T-helper 9 cell (primary cell): Measurements from ENCODE around the gene COL4A4.
"Not testable (repeated sequence)": the region's sequence is repeated elsewhere in the genome, so short reads cannot be mapped to it uniquely, and the experiment has no call there.

Experiments
- DNase-seq: peaks from one replicate; pipeline ENCODE4 v3.0.0-alpha.2; 2020
- total RNA-seq, 2 donors: gene quantifications; one replicate each; lab custom pipeline; 2026; lab: John Stamatoyannopoulos, UW

COL4A4 gene
- total RNA-seq, result 0.21 to 0.48 reads per million in 2 donors

DNA sequence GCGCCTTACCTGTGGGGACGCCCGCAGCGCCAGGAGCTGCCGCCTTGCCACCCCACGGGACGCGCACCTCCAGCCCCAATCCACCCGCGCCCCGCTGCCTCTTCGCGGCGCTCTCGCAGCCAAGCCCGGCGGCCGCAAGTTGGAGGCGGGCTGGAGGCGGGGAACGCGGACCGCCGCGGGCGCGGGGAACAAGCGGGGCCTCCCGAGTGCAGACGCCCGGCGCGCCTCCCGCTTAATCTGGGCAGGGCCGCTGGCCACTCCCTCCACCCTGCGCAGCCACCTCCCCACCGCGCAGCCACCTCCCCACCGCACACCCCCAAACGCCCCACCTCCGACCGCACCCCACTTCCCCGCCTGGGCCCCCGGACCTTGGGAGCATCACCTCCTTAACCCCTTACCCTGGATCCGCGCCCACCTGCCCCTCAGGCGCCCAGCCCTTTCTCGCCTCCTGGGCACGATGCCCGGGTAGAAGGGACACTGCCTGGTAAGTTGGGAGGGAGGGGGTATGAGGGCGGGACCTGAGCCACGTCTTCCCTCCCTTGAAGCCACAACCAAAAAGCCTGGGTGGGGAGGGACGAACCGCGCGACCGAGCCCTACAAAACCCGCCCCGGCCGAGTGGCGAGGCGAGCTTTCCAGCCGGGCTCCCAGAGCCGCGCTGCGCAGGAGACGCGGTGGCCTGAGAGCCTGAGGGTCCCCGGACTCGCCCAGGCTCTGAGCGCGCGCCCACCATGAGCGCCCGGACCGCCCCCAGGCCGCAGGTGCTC is at the start of gene COL4A4, which contains the start of gene COL4A3:
TSS of gene COL4A4 (minus strand) at position 208 of the 765 bp plus-strand sequence. CDS start 16,722 bp downstream, outside the sequence.
TSS of gene COL4A3 (plus strand) at position 627 of the 765 bp plus-strand sequence. CDS start at position 730, 103 bp downstream.
- no peak for DNase-seq

DNA sequence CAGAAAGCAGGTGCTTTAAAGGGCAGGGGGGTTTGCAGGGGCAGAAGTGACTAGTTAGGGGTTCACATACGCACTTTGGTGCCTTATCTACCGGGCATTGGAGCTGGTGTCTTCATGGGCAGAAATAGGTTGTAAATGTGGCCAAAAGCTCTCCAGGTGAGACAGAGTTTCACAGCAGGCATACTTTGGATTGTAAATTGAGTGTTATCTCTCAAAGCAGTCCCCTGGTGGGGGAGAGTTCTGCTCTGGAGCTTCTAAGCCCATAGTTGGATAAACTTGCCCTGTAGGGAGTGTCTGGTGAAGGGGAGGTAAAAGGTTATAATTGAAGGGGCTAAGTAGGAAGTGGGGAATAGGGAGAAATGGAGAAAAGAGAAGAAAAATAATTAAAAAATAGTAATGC is 43.6 kb upstream of the COL4A4 start:
- no peak for DNase-seq

DNA sequence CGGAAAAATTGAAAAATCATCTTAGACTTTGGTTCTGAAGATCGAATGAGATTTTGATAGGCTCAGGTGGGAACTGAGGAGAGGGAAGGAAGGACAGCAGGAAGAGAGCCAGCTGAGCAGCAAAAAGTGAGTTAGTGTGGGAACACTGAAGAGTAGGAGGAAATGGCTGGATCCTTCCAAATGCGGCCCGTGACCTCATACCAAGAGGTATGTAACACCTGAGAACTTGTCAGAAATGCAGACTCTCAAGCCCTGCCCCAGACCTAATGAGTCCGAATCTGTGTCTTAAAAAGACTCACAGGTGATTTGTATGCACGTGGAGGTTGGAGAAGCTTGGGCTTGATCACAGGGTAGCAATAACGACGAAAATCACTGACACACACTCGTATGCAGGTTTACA is 42.4 kb upstream of the COL4A4 start:
- DNase-seq, result no peak

DNA sequence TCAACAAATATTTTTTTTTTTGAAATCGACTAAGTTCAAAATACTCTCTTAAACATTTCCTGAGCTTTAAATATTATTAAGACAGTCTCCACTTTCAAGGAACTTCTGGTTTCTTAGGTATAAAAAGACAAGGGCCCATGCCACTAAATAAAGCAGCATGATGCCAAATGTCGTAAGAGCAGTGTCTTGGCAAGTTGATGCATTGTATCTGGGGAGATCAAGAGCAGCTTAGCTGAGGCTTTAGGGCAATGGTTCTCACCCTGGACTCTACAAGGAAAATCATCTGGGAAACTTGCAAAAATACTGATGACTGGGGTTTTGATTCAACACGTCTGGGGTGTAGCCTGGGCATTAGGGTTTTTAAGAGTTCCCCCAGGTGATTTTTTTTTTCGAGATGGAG is 41.7 kb upstream of the COL4A4 start:
- DNase-seq, result no peak

DNA sequence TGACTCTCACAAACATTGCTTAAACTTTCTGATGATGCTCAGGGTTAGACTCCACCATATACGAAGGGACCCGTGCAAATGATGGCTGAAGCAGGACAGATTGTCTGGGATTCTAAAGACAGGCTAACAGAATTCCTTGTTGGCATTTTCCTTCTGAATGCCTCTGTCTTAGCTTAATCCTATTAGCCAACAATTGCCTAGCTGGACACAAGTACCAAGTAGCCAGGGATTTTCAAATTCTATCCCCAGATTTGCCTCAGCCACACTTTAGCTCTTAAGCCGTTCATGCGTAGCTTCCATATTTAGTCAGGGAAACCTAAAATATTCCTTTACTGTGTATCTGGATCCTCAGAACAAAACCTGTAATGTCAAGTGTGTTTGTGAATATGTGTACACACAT is 40.4 kb upstream of the COL4A4 start:
- DNase-seq, result no peak

DNA sequence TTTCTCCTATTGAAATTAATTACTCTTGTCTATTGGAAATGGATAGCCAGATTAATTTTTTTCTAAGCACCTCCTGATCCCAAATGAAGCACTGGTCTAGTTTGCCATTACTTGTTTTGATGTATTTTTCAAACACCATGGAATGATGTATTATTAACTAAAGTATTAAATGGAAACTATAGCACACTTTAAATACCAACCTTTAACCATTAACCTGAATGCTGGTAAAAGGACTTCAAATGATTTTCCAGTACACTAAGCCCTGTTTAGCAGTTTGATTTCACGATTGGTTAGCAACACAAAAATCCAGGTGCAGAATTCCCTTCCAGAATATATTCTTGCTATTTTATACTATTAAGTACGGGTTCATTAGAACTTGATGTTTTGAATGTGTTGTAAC is 37.8 kb upstream of the COL4A4 start:
- no peak for DNase-seq

DNA sequence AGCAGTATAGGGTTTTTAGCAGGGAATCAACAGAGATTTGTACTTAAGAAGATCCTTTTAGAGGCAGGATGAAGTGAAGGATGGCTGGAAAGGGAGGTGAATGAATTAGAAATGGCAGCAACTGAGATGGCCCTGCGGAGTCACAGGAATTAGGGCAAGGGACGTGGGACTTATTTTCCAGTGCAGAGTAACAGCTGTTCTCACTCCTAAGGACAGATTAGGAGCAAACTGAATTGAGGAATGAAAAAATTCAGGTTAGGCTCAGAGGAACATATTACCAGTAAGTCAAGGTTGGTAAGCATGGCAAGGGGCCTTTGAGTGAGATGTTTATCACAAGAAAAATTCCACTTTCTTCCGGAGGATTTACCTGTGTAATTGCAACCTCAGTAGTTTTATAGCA is 34.9 kb upstream of the COL4A4 start:
- no peak for DNase-seq

DNA sequence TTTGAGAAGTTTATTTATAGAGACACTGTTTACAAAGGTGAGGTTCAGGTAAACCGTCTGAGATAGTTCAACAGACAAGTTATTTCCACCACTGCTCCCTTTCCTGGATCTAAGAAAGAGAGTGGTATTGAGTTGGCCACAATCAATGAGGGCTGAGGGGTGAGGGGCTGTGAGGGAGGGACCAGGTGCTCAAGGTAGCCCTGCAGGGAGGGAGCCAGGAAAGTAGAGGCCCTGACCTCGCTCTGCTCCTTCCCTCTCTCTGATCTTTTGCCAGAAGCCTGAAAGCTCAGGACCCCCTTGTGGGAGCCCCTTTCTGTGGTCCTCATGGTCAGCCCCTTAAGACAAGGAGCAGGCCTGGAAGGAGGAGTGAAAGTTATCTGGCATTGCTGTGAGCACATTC is 30.2 kb upstream of the COL4A4 start:
- DNase-seq, result no peak

DNA sequence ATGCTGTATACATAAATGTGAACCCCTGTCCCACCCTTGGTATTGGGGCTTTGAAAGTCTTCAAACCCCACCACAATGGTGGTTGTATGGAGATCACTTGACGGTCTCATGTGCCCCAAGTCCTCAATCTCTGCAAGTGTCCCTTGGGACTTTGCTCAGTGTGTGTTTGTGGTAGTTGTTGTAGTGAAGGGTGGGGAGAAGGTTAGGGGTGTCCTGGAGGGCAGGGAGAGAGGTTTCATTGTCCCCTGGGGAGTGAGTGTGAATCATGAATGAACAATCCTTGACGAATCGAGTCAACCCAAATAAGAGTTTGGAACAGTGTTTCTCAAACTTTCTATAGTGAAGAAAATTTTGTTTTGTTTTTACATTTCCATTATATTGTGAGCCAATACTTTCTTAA is 28.5 kb upstream of the COL4A4 start:
- DNase-seq, result no peak

DNA sequence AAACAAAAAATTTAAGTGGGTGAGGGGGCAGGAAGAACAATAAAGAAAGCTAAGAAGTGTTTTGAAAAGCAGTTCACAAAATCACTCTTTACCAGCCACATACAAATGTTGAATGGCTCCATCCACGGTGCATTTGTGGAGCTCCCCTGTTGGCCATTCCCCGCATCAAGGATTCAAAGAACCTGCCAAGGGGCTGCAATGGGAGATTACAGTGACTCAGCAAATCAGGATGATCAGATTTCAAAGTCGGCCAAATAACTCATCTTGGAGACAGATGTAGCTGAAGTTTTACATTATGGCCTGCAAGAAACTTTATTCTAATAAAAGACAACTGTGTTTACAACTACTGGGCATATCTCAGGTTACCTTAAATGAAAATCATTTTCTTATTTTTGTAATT is 27.4 kb upstream of the COL4A4 start:
- DNase-seq, result no peak

DNA sequence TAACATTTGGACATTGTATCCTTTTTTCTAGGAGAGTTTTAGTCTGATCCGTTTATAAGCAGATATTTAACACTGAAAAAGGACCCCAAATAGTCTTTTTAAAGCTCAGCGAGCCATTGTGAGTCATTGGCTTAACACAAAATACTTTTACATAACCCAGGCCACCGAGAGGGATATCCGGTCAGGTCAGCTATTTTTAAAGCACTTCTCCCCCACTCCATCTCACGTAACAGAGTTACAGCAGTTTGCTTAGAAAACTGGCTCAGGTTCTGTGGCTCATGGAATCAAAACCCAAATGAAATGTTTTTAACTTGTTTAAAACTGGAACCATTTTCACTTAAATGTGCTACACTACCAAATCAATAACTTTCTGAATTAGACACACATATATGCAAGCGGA is 24.3 kb upstream of the COL4A4 start:
- DNase-seq, result no peak

DNA sequence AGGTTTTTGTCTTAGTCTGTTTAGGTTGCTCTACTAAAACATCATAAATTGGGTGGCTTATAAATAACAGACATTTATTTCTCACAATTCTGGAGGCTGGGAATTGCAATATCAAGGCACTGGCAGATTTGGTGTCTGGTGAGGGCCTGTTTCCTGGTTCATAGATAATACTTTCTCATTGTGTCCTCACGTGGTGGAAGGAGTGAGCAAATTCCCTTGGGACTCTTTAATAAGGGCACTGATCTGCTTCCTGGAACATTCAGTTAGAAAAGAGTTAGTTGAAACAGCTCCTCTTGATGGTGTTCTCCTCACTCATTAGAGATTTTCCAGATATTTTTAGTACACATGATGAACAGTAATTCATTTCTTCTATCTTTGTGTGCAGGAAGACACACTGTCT is 22.7 kb upstream of the COL4A4 start:
- no peak for DNase-seq

DNA sequence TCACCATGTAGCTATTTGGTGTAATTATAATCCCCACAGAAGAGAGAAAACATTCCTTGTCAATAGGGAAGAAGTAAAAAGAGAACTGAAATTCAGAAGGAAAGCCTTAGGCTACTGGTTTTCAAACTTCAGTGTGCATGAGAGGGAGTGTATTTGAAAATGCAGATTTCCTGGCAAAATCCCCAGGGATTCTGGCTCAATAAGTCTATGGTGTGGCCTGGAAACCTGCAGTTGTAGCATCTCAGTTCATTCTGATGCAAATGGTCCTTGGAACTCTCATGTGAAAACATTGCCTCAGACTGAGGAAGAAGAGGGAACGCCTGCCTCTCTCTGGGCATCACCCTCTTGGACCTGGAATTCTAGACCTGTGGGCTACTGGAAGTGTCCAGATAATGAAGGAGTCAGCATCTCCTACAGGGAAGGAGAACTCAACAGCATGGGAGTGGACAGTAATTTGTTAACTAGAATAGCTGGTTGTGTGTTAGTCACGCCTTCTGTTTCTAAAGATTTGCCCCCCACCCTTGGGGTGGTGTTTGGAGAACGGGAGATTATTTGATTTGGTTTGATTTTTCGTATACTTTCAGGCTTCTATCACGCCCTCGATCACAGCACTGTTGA is 21.7 kb upstream of the COL4A4 start:
- no peak for DNase-seq

DNA sequence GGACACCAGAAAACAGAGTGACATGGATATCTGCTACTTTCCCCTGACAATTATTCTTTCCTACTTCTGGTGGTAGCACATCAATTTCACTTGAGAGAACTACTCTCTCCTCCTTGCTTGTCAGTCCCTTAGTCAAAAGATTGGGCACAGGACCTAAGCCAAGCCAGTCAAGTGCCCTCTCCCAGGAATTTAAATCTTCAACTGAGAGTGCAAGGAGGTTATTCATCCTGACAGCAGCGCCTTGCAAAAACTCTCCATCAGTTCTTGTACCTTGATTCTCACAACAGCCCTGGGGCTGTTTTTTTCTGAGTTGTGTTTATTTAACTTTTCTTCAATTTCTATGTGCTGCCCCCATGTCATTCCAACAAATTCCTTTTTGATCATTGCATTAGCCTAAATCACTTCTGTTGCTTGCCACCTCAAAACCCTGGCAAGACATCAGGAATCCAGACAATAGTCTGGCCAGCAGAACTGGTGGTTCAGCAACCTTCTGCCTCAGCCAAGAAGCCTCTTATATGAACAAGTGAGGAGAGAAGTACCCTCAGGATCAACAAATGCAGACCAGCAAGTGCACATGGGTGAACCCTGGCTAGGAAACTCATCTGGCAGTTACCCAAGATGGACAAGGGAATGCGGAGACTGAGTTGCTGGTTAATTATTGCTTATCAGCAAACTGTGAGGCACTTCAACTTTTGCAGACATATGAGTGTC is 19.8 kb upstream of the COL4A4 start:
- DNase-seq, result no peak

DNA sequence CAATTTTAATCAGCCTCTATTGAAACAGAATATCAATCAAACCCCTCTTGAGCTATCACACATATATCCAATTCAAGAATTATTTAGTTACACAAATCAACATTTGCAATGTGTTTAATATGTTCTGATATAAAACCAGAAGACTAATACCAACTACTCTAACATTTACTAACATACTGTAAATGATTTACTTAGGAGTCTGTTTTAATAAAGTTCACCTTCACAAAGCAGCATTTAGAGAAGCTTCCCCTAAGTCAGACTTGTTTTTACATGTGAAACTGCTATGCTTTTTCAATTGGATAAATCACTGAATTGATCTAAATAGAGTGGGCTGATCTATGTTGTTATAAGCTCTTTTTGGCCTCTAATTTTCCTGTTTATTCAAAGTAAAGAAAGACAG is 18.8 kb upstream of the COL4A4 start:
- DNase-seq, result no peak

DNA sequence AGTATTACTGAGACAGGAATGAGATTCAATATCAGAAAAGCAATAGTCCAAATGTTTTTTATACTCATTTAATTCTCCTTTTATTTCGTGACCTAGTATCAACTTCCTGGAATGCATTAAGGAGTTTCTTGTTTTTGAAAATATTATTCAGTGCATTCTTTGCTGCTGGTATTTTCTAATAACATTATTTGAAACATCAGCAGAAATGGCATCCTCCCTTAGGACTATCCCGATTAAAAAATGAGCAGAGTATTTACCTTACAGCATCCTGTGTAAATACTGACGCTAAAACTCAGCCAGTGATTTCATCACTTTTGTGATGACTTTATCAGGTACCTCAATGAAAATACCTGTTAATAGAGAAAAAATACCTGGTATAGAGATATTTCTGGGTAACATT is 16.8 kb upstream of the COL4A4 start:
- no peak for DNase-seq

DNA sequence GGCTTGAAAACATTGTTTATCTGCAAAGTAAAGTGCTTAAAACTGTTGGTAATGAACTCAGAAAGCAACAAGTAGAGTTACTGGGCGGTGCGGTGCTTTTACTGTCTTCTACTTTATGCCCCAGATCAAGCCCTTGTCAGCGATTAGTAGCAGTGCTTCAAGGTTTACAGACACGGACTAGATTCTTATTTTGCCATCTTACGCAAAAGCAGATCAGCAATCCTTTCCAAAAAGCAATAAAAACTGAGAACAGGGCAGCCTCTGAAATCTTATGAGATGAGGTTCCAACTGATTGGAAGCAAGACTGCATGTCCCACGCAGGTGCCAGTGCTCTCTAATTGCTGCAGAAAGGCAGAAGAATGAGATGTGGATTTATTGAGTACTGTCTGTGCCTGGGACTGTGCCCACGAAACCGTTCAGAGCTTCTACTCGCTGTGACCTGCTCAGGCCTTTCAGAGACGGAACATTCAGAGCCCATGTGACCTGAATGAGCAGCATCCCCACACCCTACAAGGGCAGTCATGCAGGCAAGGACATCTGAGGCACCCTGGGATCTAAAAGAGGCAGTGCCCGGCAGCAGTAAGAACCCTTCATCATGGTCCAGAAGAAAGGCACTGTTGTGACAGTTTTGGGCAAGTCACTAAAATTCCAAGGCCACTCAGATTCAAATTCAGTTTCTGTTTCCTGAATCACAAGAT is 16.1 kb upstream of the COL4A4 start:
- DNase-seq, result no peak

DNA sequence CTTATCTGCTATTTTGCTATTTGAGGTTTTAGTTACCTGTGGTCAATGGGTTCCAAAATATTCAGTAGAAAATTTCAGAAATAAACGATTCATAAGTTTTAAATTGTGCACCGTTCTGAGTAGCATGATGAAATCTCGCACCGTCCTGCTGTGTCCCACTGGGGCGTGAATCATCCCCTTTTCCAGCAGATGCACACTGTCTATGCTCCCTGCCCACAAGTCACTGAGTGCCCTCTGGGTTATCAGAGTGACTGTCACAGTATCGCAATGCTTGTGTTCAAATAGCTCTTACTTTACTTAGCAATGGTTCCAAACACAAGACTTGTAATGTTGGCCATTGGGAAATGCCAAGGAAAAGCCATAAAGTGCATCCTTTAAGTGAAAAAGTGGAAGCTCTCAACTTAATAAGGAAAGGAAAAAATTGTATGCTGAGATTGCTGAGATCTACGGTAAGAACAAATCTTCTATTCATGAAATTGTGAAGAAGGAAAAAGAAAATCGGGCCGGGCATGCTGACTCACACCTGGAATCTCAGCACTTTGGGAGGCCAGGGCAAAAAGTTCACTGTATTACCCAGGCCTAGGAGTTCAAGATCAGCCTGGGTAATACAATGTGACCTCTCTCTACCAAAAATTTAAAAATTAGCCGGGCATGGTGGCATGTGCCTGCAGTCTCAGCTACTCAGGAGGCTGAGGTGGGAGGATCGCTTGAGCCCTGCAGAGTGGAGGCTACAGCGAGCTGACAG is 13.8 kb upstream of the COL4A4 start:
- no peak for DNase-seq

DNA sequence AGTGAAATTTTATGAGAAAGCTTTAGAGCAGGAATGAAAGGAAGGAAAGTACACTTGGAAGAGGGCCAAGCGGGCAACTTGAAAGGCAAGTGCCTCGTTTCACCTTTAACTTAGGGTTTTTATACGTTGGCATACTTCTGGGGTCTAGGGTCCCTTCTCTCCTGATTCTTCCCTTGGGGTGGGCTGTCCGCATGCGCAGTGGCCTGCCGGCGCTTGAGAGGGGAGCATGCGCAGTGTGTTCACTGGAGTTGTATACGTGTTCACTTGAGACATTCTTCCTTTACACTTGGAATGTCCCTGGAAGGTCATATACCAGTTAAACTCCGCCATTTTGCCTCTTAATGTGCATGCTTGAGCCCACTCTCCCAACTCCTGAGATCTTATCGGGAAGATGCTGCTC is 7.8 kb upstream of the COL4A4 start:
- not testable (repeated sequence) for DNase-seq

DNA sequence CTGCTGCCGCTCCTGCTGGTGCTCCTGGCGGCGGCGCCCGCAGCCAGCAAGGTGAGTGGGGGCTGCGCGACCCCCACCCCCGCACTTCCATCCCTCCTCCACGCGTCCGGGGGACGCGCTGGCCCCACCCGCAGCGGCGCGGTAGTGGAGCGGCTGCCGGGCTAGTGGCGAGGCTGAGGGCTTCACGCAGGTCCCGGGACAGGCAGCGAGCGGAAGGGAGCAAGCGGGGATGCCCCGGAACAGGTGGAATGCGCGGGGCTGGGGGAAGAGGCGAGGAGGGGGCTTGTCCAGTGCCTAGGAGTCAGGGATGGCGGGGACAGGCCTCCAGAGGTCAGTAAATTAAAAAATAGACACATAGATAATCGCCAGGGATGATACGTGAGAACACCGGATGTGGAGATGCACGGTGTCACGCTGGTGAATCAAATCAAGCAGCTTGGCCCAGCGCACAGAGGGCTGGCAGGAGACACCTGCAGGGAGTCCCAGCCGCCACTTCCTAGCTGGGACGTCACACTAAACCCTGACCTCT is 822 bp upstream of the COL4A4 start:
- DNase-seq, result no peak

DNA sequence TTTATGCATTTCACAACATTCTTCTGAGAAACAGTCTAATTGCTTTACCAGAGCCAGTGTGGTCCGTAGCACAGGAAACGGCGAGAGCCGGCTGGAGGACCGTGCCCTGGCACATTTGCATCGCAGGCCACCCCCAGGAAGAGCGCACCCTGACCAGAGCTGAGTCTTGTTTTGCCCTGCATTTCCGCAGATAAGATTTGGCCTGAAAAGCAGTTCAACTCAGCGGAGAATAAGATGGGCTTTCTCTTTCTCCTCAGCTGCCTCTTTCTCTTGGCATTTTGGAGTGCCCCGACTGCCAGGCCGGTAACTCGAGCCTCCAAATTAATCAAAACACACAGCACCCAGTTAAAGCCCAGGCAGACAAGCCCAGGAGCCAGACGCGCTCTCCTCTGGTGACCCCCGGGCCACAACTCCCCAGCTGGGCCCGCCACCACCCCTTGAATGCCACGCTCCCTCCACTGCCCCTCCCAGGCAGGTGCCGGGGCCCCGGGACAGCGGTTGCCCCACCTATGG is 464 bp downstream of the COL4A4 start:
- no peak for DNase-seq

DNA sequence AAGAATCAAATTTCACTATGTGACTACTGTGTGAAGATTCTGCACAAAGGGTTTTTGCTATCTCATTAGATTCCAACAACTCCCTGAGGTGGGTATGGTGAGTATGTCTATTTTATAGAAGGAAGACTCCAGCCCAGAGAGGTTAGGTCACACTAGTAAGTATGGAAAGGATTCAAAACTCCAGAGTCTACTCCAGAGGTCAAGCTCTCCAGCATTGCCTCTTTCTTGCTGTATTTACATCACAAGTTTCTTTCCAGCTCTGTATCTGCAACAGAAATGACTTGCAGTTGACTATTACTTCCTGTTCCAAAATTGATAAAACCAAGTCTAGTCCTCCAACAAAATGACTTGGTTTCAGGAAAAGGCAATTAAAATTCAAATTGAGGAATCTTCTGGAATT is 2.1 kb downstream of the COL4A4 start:
- no peak for DNase-seq
